SIG-M5 treated with dmso at 0.1 percent for 504 hours (cell line): ENCODE data around the gene NAT10.
"Not testable (repeated sequence)": the region's sequence is repeated elsewhere in the genome, so short reads cannot be mapped to it uniquely, and the experiment has no call there.

ENCODE experiments used
- DNase-seq: peaks from one replicate; lab custom pipeline; 2025; ENCODE audit not compliant: unreplicated experiment; lab: John Stamatoyannopoulos, UW

Gene NAT10

GRCh38 chr11:34105079-34105956, at the start of gene NAT10:
NAT10 (plus strand) TSS chr11:34105629; CDS start chr11:34108226, 2,597 bp downstream.
- DNase-seq, result peak; percentile 98

- no peak for DNase-seq
Measured at GRCh38 chr11:34056672-34057071, 48.8 kb upstream of the NAT10 start.

GRCh38 chr11:34063061-34063795, 42.2 kb upstream of the NAT10 start:
- DNase-seq, result no peak

GRCh38 chr11:34064291-34064690, 41.1 kb upstream of the NAT10 start:
- DNase-seq, result no peak

GRCh38 chr11:34065505-34066203, 39.8 kb upstream of the NAT10 start:
- no peak for DNase-seq

GRCh38 chr11:34066766-34067165, 38.7 kb upstream of the NAT10 start:
- DNase-seq, result not testable (repeated sequence)

- DNase-seq, result peak; percentile 18
Measured at GRCh38 chr11:34067383-34068065, 37.9 kb upstream of the NAT10 start.

- no peak for DNase-seq
Measured at GRCh38 chr11:34068111-34068510, 37.3 kb upstream of the NAT10 start.

- DNase-seq, result not testable (repeated sequence)
Measured at GRCh38 chr11:34071306-34071705, 34.1 kb upstream of the NAT10 start.

- no peak for DNase-seq
Measured at GRCh38 chr11:34072041-34072440, 33.4 kb upstream of the NAT10 start.

- DNase-seq, result no peak
Measured at GRCh38 chr11:34072832-34073231, 32.6 kb upstream of the NAT10 start.

- no peak for DNase-seq
Measured at GRCh38 chr11:34074391-34074790, 31.0 kb upstream of the NAT10 start.

GRCh38 chr11:34075178-34075820, 30.1 kb upstream of the NAT10 start:
- DNase-seq, result no peak

GRCh38 chr11:34080609-34081008, 24.8 kb upstream of the NAT10 start:
- no peak for DNase-seq

GRCh38 chr11:34084637-34085036, 20.8 kb upstream of the NAT10 start:
- DNase-seq, result no peak

- no peak for DNase-seq
Measured at GRCh38 chr11:34086554-34087283, 18.7 kb upstream of the NAT10 start.

GRCh38 chr11:34091825-34092224, 13.6 kb upstream of the NAT10 start:
- no peak for DNase-seq

GRCh38 chr11:34094900-34095299, 10.5 kb upstream of the NAT10 start:
- DNase-seq, result not testable (repeated sequence)

GRCh38 chr11:34098813-34099212, 6.6 kb upstream of the NAT10 start:
- no peak for DNase-seq

- DNase-seq, result no peak
Measured at GRCh38 chr11:34104680-34105078, 750 bp upstream of the NAT10 start.
